HG02642 (cell line): Measurements from ENCODE around the gene GRB10.

Experiments used
- ATAC-seq: cut with Tn5 transposase; IDR thresholded peaks from one replicate; pipeline ENCODE4 v1.9.1; 2021; ENCODE audit warnings: mild to moderate bottlenecking; ENCODE audit not compliant: unreplicated experiment, poor library complexity

The GRB10 gene

DNA sequence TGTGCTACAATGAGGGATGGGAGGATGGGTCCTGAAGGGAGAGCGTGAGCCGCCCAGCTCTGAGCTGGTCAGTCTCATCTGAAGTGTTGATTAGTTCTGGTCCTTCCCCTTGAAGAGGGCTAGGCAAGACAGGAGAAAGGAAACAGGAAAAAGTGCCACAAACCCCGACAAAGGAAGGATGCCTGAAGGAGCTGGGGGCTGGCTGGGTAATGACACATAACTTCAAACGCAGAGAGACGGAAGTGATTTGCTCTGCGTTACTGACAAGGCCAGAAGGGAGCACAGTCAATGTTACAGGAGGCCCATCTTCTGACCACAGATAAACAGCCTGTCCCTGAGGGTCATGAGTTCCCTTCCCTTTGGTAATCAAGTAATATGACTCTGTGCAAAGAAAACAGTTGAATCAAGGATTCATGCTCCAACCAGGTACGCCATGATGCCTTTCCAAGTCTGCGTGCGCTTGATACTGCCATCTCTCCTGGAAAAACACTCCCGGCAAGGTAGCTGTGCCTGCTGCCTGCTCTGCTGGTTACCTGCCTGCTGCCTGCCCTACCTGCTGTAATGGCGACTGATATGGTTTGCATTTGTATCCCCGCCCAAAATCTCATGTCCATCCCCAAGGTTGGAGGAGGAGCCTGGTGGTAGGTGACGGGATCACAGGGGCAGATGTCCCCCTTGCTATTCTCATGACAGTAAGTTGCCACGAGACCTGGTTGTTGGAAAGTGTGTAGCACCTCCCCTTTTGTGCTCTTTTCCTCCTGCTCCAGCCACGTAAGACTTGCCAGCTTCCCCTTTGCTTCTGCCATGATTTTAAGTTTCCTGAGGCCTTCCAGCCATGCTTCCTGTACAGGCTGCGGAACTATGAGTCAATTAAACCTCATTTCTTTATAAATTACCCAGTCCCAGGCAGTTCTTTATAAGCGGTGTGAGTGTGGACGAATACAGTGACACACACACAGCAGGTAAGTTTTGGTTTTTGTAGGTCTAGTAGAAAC, 57.9 kb downstream of the GRB10 start:
- ATAC-seq: no peak

DNA sequence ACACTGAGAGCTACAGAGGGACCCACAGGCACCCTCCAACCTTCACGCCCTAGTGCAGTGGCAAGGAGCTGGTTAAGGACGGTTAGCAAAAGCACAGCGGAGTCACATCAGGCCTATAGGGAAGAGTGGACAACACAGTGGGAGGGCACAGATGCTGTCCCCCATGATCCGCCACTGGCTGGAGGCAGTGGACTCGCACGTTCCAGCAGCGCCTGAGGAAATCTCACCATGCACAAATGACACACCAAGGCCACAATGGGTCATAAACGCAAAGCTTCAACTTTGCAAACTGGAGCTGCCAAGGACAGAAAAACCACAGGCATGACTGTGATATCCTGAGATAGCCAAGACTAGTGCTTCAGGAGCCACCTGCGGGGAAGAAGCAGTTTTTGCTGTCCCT, 58.8 kb downstream of the GRB10 start:
- no peak for ATAC-seq

- ATAC-seq: no peak
Observed at GRCh38 chr7:50723173-50723572, 59.5 kb downstream of the GRB10 start.

DNA sequence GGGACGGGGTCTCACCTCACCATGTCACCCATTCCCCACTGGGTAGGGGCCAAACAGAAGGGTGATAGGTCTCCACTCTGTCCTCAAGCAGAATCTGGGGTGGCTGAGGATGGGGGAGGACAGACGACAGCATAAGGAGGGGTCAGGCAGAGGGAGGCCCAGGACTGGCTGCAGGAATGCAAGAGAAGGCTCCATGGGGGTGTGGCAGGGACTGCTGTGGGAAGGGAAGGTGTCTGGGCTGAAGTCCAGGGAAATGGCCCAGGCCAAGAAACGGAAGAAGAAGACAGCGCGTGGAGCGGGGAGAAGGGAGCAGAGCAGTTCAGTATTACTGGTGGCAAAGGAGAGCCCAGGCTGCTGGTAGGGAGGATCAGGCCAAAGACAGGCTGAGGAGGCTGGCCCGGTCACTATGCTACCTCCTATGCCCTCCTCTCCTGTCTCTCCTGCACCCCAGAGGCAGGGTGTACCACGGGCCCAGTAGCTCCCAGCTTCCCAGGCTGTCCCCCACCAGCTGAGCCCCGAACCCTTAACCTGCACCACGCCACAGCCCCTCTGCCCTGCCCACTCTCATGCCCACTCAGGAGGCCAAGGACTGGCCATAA, 60.9 kb downstream of the GRB10 start:
- no peak for ATAC-seq

DNA sequence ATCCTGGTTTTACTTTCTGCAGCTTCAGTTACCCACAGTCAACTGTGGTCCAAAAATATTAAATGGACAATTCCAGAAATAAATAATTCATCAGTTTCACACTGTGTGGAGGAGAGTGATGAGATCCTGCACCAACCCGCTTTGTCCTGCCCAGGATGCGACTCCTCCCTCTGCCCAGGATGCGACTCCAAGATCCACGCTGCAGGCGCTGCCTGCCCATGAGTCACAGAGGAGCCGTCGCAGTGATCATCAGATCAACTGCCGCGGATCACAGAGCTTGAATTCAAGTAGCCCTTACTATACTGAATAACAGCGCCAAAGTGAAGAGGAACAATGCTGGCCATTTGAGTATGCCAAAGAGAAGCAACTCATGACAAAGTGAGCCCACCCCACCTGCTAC, 61.5 kb downstream of the GRB10 start:
- no peak for ATAC-seq

DNA sequence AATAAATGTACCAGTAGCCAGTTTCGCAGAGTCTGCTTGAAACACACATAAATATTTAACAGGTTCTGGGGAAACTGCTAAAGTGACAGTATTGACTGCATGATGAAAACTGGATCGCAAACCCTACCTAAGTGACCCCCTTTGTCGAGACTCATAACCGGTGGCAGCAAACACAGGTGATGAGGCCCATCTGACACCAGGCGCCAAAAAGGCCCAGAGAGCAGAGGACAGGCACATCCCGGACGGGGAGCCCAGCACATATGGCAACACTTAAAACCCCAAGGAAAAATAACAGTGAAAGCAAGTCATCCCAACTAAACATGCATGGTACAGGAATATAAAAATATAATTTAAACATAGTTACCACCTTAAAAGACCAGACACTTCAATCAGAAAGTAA, 62.4 kb downstream of the GRB10 start:
- no peak for ATAC-seq

GRCh38 chr7:50718876-50719275, 63.8 kb downstream of the GRB10 start:
- no peak for ATAC-seq

- no peak for ATAC-seq
Observed at GRCh38 chr7:50718311-50718710, 64.4 kb downstream of the GRB10 start.

DNA sequence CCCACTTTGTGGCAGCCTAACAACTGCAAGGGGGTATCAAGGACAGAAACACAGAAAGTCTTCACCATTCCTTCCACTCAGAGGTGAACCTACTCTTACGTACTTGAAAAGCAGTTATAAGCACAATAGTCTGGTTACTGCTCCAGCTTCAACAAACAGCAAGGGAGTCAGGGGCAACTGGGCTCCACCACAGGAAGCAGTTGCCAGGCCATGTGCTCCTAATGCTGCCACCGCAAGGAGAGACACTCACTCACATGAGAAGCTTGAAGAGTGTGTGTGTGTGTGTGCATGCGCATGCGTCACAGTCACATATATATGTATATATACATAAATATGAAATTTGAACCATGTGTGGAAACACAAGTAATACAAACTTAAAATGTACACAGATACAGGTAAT, 65.5 kb downstream of the GRB10 start:
- no peak for ATAC-seq

GRCh38 chr7:50714857-50715256, 67.8 kb downstream of the GRB10 start:
- ATAC-seq: no peak

- no peak for ATAC-seq
Observed at GRCh38 chr7:50713123-50713965, 69.4 kb downstream of the GRB10 start.

- no peak for ATAC-seq
Observed at GRCh38 chr7:50712252-50713122, 70.2 kb downstream of the GRB10 start.

GRCh38 chr7:50711271-50712175, 71.2 kb downstream of the GRB10 start:
- ATAC-seq: no peak

DNA sequence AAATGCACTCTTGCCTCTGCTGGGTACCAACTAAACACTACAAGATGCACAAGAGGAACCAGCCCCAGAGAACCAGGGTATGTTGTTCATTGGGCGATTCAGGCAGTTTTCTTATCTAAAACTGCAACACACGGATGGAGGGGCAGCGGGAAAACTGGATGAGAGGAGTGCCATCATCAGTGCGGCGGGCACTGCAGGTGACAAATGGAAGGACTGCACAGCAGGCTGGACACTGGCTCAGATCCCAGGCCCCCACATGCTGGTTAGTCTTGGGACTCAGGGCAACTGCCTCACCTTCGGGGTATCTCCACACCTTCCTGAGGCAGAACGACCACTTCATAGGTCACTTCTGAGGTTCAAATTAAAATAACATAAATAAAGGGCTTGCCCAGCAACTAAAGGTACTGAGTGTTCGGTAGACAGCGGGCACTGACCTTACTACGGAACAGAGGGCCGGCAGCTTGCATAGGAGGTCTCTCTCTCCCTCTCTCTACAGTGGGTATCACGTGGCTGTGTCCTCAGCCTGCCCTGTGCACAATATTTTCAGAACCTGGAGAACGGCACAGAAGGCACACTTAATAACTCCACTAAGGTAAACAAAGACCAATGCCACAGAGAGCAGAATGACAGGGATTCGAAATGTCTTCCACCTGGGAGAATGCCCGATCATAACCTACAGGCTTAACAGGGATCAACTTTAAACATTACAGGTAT, 72.1 kb downstream of the GRB10 start:
- ATAC-seq: no peak

DNA sequence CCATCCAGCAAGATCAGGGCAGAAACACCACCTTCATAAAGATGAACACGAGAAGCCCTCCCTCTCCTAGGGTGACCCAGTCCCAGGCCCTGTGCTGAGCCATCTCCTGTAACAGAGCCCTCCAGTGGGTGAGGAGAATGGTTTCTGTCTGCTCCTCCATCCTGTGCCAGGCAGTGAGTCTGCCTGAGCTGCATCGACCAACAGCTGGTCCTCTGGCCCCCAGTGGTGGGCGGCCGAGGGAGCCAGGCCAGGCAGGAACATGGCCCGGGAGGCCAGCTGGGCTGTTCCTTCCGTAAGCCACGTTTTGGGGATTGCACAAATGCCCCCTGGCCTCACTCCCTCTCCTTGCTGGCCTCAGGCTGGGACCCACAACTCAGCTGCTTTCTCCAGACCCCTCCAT, 73.5 kb downstream of the GRB10 start:
- no peak for ATAC-seq

- ATAC-seq: no peak
Observed at GRCh38 chr7:50707236-50708006, 75.3 kb downstream of the GRB10 start.

- ATAC-seq: no peak
Observed at GRCh38 chr7:50706469-50706937, 76.2 kb downstream of the GRB10 start.
